ENCODE data around the gene C1R. TPM values are rescaled to one million over a fixed set of nuclear protein-coding genes. Genes with fewer than 3 reads are reported as not detected.

C1R gene
- total RNA-seq, 4 donors from 2014 or later = 65.0 to 259 (median 84.7) TPM

GRCh38 chr12:7034464-7034863, 57.8 kb downstream of the C1R start:
- DNase-seq (ENCODE audit: low spot score in 2 of 2) = no peak
- intact Hi-C loops (cut with DNase I; ENCODE audit: low total_unique reads) = no loop called here
- H3K4me3 ChIP-seq (ENCODE audit: low read depth, poor library complexity, severe bottlenecking) = no peak overlapping the region
- TF ChIP-seq, protein P1, sequence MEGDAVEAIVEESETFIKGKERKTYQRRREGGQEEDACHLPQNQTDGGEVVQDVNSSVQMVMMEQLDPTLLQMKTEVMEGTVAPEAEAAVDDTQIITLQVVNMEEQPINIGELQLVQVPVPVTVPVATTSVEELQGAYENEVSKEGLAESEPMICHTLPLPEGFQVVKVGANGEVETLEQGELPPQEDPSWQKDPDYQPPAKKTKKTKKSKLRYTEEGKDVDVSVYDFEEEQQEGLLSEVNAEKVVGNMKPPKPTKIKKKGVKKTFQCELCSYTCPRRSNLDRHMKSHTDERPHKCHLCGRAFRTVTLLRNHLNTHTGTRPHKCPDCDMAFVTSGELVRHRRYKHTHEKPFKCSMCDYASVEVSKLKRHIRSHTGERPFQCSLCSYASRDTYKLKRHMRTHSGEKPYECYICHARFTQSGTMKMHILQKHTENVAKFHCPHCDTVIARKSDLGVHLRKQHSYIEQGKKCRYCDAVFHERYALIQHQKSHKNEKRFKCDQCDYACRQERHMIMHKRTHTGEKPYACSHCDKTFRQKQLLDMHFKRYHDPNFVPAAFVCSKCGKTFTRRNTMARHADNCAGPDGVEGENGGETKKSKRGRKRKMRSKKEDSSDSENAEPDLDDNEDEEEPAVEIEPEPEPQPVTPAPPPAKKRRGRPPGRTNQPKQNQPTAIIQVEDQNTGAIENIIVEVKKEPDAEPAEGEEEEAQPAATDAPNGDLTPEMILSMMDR (IDR thresholded peaks at IDR 0.05) = no peak
- TF ChIP-seq POLR2A (IDR thresholded peaks at IDR 0.05) = no peak
- WGBS, 2 donors = 79 to 90% methylated on average over 1 of the region's 1 CpG

GRCh38 chr12:7032990-7033389, 59.3 kb downstream of the C1R start:
- no peak overlapping the region for H3K4me3 ChIP-seq (ENCODE audit: low read depth, poor library complexity, severe bottlenecking)
- TF ChIP-seq, protein P1 (IDR thresholded peaks at IDR 0.05) = no peak
- no peak for TF ChIP-seq POLR2A (IDR thresholded peaks at IDR 0.05)
- intact Hi-C loops (cut with DNase I; ENCODE audit: low total_unique reads) = no loop called here
- no peak for DNase-seq (ENCODE audit: low spot score in 2 of 2)
- 76 to 88% methylated on average over 2 of the region's 2 CpGs for WGBS, 2 donors

DNA sequence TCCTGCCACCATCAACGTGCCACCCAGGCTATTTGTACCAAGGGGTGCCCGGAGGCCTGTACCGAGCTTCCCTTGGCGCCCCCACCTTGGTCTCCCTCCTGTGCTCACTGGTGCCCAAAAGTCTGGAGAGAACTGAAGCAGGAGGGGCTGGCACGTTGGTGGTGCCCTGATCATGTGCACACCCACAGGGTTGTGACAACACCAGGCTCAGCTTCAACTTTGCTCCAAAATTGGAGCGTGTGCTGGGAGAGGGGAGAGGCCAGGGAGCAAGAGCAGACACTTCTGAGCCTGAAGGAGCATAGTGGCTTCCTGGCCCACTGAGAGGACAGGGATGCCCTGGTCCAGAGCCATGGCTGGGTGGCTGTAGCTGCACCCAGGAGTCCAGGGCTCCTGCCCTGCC, 60.9 kb downstream of the C1R start:
- intact Hi-C loops (cut with DNase I; ENCODE audit: low total_unique reads) = no loop called here
- 60 to 71% methylated on average over 4 to 5 of the region's 6 CpGs for WGBS, 2 donors
- no peak overlapping the region for H3K4me3 ChIP-seq (ENCODE audit: low read depth, poor library complexity, severe bottlenecking)
- DNase-seq (ENCODE audit: low spot score in 2 of 2) = no peak
- TF ChIP-seq POLR2A (IDR thresholded peaks at IDR 0.05) = no peak

Other genes starting within 250 kb of the C1R start
- 1 to 10 TPM; 2.0 to 7.1 (median 2.9) TPM for gene CDCA3, start 241.2 kb downstream of the C1R start, total RNA-seq
- 10 to 100 TPM; 61.9 to 79.3 (median 72.5) TPM for gene USP5, start 240.3 kb downstream of the C1R start, total RNA-seq
- 100 to 1,000 TPM; 265 to 558 (median 432) TPM for gene TPI1, start 224.9 kb downstream of the C1R start, total RNA-seq
- 10 to 100 TPM in 3 of 4 donors, 1 to 10 TPM in 1; 6.8 to 14.7 (median 11.5) TPM for gene SPSB2, start 219.1 kb downstream of the C1R start, total RNA-seq
- gene LRRC23, start 187.6 kb downstream of the C1R start, total RNA-seq = 10 to 100 TPM in 1 of 4 donors, 1 to 10 TPM in 3; 6.4 to 11.5 (median 8.2) TPM
- gene ENO2, start 177.9 kb downstream of the C1R start, total RNA-seq = 1 to 10 TPM; 3.6 to 7.9 (median 6.1) TPM
- 100 to 1,000 TPM in 1 of 4 donors, 10 to 100 TPM in 3; 33.4 to 115 (median 64.0) TPM for gene ATN1, start 164.5 kb downstream of the C1R start, total RNA-seq
- gene RNU7-1, start 148.6 kb downstream of the C1R start, total RNA-seq = not detected
- gene C12orf57, start 148.4 kb downstream of the C1R start, total RNA-seq = 100 to 1,000 TPM; 341 to 526 (median 418) TPM
- 10 to 100 TPM; 31.8 to 44.5 (median 34.4) TPM for gene PTPN6, start 141.1 kb downstream of the C1R start, total RNA-seq
- gene PHB2, start 121.8 kb downstream of the C1R start, total RNA-seq = 100 to 1,000 TPM; 176 to 256 (median 221) TPM
- gene EMG1, start 121.5 kb downstream of the C1R start, total RNA-seq = 10 to 100 TPM; 31.7 to 43.1 (median 34.7) TPM
- gene LPCAT3, start 74.0 kb downstream of the C1R start, total RNA-seq = 10 to 100 TPM; 29.6 to 51.2 (median 48.4) TPM
- 100 to 1,000 TPM in 1 of 4 donors, 10 to 100 TPM in 3; 52.6 to 187 (median 59.3) TPM for gene C1S, start 31.7 kb downstream of the C1R start, total RNA-seq
- 10 to 100 TPM; 38.1 to 42.3 (median 40.4) TPM for gene C1RL, start 16.8 kb upstream of the C1R start, total RNA-seq
- 1 to 10 TPM in 1 of 4 donors, under 1 TPM in 1, not detected in 2; 0.26 to 2.5 TPM for gene RBP5, start 36.4 kb upstream of the C1R start, total RNA-seq
- 10 to 100 TPM; 22.1 to 41.1 (median 31.7) TPM for gene CLSTN3, start 37.9 kb upstream of the C1R start, total RNA-seq
- 10 to 100 TPM; 20.5 to 46.4 (median 33.9) TPM for gene PEX5, start 97.2 kb upstream of the C1R start, total RNA-seq
- under 1 TPM in 1 of 4 donors, not detected in 3; 0.10 TPM for gene ACSM4, start 211.6 kb upstream of the C1R start, total RNA-seq

Measured in lower leg skin (tissue), 4 donors.